A549 (cell line): ENCODE data around the gene RAMACL. TPM values are rescaled to one million over a fixed set of nuclear protein-coding genes. Genes with fewer than 3 reads are reported as not detected.

Experiments used
- ATAC-seq, 2 experiments: fragments of 200-7000 bp in 1 of 2; fragments of >200 bp in 1 of 2; cut with Nextera tagmentation in 1 of 2; cut with Tn5 transposase in 1 of 2; 3 replicates each; pipeline versions ENCODE4 v1.8.0 to v1.9.1; 2018 to 2020; ENCODE audit warnings: mild to moderate bottlenecking in 1 of 2, moderate library complexity in 1 of 2
- CTCF ChIA-PET: fragments of 300-600 bp; sonication (Branson Sonifier 250); formaldehyde crosslinking; extraction: SDS; loops from one replicate; lab custom pipeline; 2021; ENCODE audit warnings: antibody characterized with exemption, inconsistent platforms; lab: Yijun Ruan, JAX
- POLR2A ChIA-PET: fragments of 350-600 bp; formaldehyde crosslinking; extraction: SDS; loops from one replicate; lab custom pipeline; 2021; ENCODE audit warnings: antibody characterized with exemption, inconsistent platforms; lab: Yijun Ruan, JAX
- DNase-seq, 2 experiments: peaks; one replicate each; pipeline versions ENCODE4 v3.0.0 to v3.0.0-alpha.2; 2011 to 2016; ENCODE audit warnings: low read depth in 1 of 2, low spot score in 1 of 2
- FAIRE-seq: peaks from 2 replicates; lab custom pipeline; 2011; peaks lifted over from hg19 to GRCh38; lab: Jason Lieb, UNC
- H3K27ac ChIP-seq, 2 experiments: fragments of >200 bp; sonication (Bioruptor Twin); formaldehyde crosslinking; 3 replicates each; pipeline ENCODE4 v1.5.1; 2016 to 2017
- H3K4me1 ChIP-seq: fragments of >200 bp; sonication (Bioruptor Twin); formaldehyde crosslinking; 3 replicates; pipeline ENCODE4 v1.6.1; 2016
- H3K4me2 ChIP-seq: fragments of >200 bp; sonication (Bioruptor Twin); formaldehyde crosslinking; 3 replicates; pipeline ENCODE4 v1.6.1; 2016
- H3K4me3 ChIP-seq: fragments of >200 bp; sonication (Bioruptor Twin); formaldehyde crosslinking; 3 replicates; pipeline ENCODE4 v1.5.1; 2016
- H3K9me3 ChIP-seq: fragments of >200 bp; sonication (Bioruptor Twin); formaldehyde crosslinking; 3 replicates; pipeline ENCODE4 v1.6.1; 2016
- BHLHE40 ChIP-seq: IDR thresholded peaks from 2 replicates; pipeline ENCODE4 v1.6.1; 2012; ENCODE audit warnings: low read depth, low read length, inconsistent platforms
- CBX2 ChIP-seq: fragments of 200-600 bp; sonication (generic); IDR thresholded peaks from 2 replicates; pipeline ENCODE4 v1.6.1; 2016; ENCODE audit warnings: low read depth, mild to moderate bottlenecking, borderline replicate concordance
- CHD4 ChIP-seq: fragments of 200-600 bp; sonication (generic); IDR thresholded peaks from 2 replicates; pipeline ENCODE4 v1.6.1; 2016; ENCODE audit warnings: antibody characterized with exemption, mild to moderate bottlenecking, borderline replicate concordance
- EHMT2 ChIP-seq: fragments of 200-600 bp; sonication (generic); IDR thresholded peaks from 2 replicates; pipeline ENCODE4 v1.6.1; 2016; ENCODE audit warnings: antibody characterized with exemption, low read depth, mild to moderate bottlenecking, moderate library complexity
- ESRRA ChIP-seq: fragments of 150-350 bp; IDR thresholded peaks from 2 replicates; pipeline ENCODE4 v1.6.1; 2014; ENCODE audit warnings: mild to moderate bottlenecking, low read length, borderline replicate concordance
- FOSB ChIP-seq: fragments of 250-450 bp; sonication (Bioruptor Pico); IDR thresholded peaks from 2 replicates; pipeline ENCODE4 v1.5.0; 2020; ENCODE audit warnings: mild to moderate bottlenecking, moderate library complexity
- FOXS1 ChIP-seq: fragments of 250-450 bp; sonication (Bioruptor Pico); IDR thresholded peaks from 2 replicates; pipeline ENCODE4 v1.5.0; 2020; ENCODE audit warnings: mild to moderate bottlenecking, moderate library complexity
- GATA3 ChIP-seq: IDR thresholded peaks from 2 replicates; pipeline ENCODE4 v1.6.1; 2012; ENCODE audit warnings: borderline replicate concordance
- HES2 ChIP-seq: fragments of >200 bp; sonication (Bioruptor Twin); formaldehyde crosslinking; IDR thresholded peaks from 2 replicates; pipeline ENCODE4 v1.6.1; 2016
- KDM1A ChIP-seq: fragments of 200-600 bp; sonication (generic); IDR thresholded peaks from 2 replicates; pipeline ENCODE4 v1.6.1; 2016; ENCODE audit warnings: low read depth, mild to moderate bottlenecking
- MAX ChIP-seq: IDR thresholded peaks from 2 replicates; pipeline ENCODE4 v1.6.1; 2012
- NFE2L2 ChIP-seq: fragments of 150-350 bp; conservative IDR thresholded peaks from 2 replicates; pipeline ENCODE4 v1.6.1; 2014; ENCODE audit warnings: low read length
- PHF8 ChIP-seq: fragments of 200-600 bp; sonication (generic); IDR thresholded peaks from 2 replicates; pipeline ENCODE4 v1.6.1; 2016; ENCODE audit warnings: low read depth, mild to moderate bottlenecking, antibody characterized with exemption, moderate library complexity, borderline replicate concordance
- RNF2 ChIP-seq: fragments of 200-600 bp; sonication (generic); IDR thresholded peaks from 2 replicates; pipeline ENCODE4 v1.6.1; 2016; ENCODE audit warnings: low read depth, mild to moderate bottlenecking, antibody characterized with exemption, moderate library complexity, borderline replicate concordance
- TFCP2L1 ChIP-seq: fragments of 250-450 bp; sonication (Bioruptor Pico); IDR thresholded peaks from 2 replicates; pipeline ENCODE4 v1.5.0; 2021; ENCODE audit warnings: mild to moderate bottlenecking
- TP53 ChIP-seq: fragments of 250-450 bp; sonication (Bioruptor Pico); IDR thresholded peaks from 2 replicates; pipeline ENCODE4 v1.5.0; 2021; ENCODE audit warnings: mild to moderate bottlenecking, moderate library complexity
- ZNF302 ChIP-seq: fragments of 250-450 bp; sonication (Bioruptor Pico); IDR thresholded peaks from 2 replicates; pipeline ENCODE4 v1.9.0; 2021; ENCODE audit warnings: inconsistent platforms, mild to moderate bottlenecking, moderate library complexity
- WGBS: methylation state at CpG from one replicate; pipeline ENCODE4 v1.1.6; 2017; ENCODE audit errors: missing lambda C conversion rate; 5-methylcytosine and 5-hydroxymethylcytosine counted together
- polyA plus RNA-seq, 4 experiments: library from polyadenylated mRNA; depleted of rRNA in 3 of 4; stranded (reverse); fragments of >200 nt; fragmentation: RNase III in 1 of 4; extraction: RNeasy Plus Mini Kit Qiagen cat#74134 plus additional on column Dnase treatment in 1 of 4; gene quantifications; 2 replicates in 3 of 4; 3 replicates in 1 of 4; pipeline ENCODE4 v1.2.3, GENCODE V29; 2011 to 2017

RAMACL gene
- polyA plus RNA-seq, 2 of the 4 experiments (the other 2 are of a cell fraction), result 0.08 to 0.67 TPM

DNA sequence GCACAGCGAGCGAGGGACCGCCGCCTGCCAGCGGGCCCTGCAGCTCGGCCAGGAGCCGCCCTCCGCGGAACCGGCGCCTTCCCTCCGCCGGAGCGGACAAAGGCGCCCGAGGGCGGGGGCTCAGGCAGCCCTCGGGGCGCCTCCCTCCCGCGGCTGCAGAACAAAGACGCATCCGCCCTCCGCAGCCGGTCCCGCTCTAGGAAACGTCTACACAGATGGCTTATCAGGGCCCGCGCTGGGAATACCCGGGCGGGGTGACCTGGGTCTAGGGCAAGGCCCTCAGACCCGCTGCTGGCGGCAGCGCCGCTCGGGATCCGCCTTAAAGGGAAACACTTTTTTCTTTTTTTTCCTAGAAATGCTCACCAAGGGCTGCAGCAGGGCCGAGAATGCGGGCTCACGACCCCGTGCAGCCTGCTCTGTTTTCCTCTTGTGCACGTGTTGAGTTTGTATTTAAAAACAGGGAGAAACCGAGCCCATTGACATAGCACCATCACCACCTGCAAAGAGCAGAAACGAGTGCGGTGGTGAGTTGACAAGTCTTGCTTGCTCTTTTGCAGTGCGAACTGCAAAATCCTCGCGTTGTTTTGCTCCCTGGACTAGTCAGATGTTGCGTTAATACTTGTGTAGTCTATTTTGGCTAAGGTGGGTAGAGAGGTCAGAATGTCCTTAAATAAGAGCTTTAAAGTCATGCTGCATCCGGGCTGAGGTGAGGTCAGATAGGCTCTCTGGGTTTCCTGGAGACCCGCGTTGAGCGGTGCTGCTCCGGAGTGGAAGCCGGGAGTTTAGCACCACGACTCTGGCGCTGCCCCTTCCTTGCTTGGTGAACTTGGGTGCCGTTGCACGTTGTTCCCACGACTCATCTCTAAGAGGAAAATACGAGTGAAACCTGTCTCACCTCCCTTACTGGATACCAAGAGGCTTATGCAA lies 41.7 kb upstream of the RAMACL start:
- CTCF ChIA-PET, result interaction anchor here (1.1 to 1.5 kb wide), 2 partner anchors 34 to 147 kb away, joined by 3 to 4 read pairs; no protein-coding TSS in a partner anchor
- 35% methylated on average over 27 of the region's 61 CpGs for WGBS
- FAIRE-seq, result no peak
- Histone ChIP-seq H3K4me3 (peak overlapping the region; percentile 53), H3K4me2 (peak overlapping the region; percentile 97), H3K27ac (0 out of 6 replicates have a peak overlapping the region, but pooled peaks of 1 of the 2 experiments have one; percentile 50), H3K4me1 (peaks cover 10% of the 10 kb centered on the region; the same call in 2 of the 3 replicates), H3K9me3 (no peaks in the 10 kb centered on the region)
- ATAC-seq, result peak; percentile 27 to 41; a peak in 5 of 6 replicates
- DNase-seq, result peak in 1 of 2 experiments; percentile 20
- TF ChIP-seq RNF2 (peak; percentile 82; the same call in 1 of the 2 replicates), KDM1A (no peak), EHMT2 (no peak)
- POLR2A ChIA-PET, result interaction anchor here (0.7 kb wide), 1 partner anchor 328 kb away, joined by 8 read pairs; the partner anchor contains the start of gene RNASET2

- Histone ChIP-seq H3K4me1 (peaks cover 10% of the 10 kb centered on the region; the same call in 2 of the 3 replicates), H3K27ac (peak within 1 kb of the TSS; percentile 26 to 52; a peak in 2 of 6 replicates), H3K4me2 (peak within 1 kb of the TSS; percentile 100), H3K9me3 (no peaks in the 10 kb centered on the region), H3K4me3 (peak within 1 kb of the TSS; percentile 77)
- CTCF ChIA-PET, result interaction anchor here (1.1 to 1.5 kb wide), 2 partner anchors 34 to 147 kb away, joined by 3 to 4 read pairs; no protein-coding TSS in a partner anchor
- POLR2A ChIA-PET, result interaction anchor here (0.7 kb wide), 1 partner anchor 329 kb away, joined by 8 read pairs; the partner anchor contains the start of gene RNASET2
- peak; percentile 79 to 97 for DNase-seq
- no peak for FAIRE-seq
- ATAC-seq, result peak; percentile 92 to 98
- WGBS, result under 1% methylated on average over 23 of the region's 87 CpGs
- TF ChIP-seq FOXS1, result no peak
- TF ChIP-seq TFCP2L1 (CRISPR knock-in tag), result no peak
- TF ChIP-seq NFE2L2, result no peak
- no peak for TF ChIP-seq ZNF302 (CRISPR knock-in tag)
- TF ChIP-seq HES2, result no peak
- TF ChIP-seq ESRRA, result no peak
- TF ChIP-seq GATA3, result no peak
- no peak for TF ChIP-seq FOSB (CRISPR knock-in tag)
- no peak for TF ChIP-seq TP53 (CRISPR knock-in tag)
- TF ChIP-seq PHF8, result no peak
- no peak for TF ChIP-seq RNF2
- TF ChIP-seq CBX2, result no peak
- TF ChIP-seq MAX, result no peak; the same call in 1 of the 2 replicates
- TF ChIP-seq EHMT2, result no peak
- no peak for TF ChIP-seq BHLHE40
- no peak for TF ChIP-seq CHD4
- no peak for TF ChIP-seq KDM1A
These were observed 40.8 kb upstream of the RAMACL start, which contains the start of gene RPS6KA2 for GRCh38 chr6:166627033-166627874. Gene RPS6KA2, minus strand, starts transcription at chr6:166627251. Its CDS starts 232 bp downstream, at chr6:166627019.
